ENCODE measurements around the gene TNNC2. TPM values are rescaled to one million over a fixed set of nuclear protein-coding genes. Genes with fewer than 3 reads are reported as not detected.

The TNNC2 gene
- total RNA-seq, 2 experiments from 2014 or later, result 1.2 to 1.5 TPM

DNA sequence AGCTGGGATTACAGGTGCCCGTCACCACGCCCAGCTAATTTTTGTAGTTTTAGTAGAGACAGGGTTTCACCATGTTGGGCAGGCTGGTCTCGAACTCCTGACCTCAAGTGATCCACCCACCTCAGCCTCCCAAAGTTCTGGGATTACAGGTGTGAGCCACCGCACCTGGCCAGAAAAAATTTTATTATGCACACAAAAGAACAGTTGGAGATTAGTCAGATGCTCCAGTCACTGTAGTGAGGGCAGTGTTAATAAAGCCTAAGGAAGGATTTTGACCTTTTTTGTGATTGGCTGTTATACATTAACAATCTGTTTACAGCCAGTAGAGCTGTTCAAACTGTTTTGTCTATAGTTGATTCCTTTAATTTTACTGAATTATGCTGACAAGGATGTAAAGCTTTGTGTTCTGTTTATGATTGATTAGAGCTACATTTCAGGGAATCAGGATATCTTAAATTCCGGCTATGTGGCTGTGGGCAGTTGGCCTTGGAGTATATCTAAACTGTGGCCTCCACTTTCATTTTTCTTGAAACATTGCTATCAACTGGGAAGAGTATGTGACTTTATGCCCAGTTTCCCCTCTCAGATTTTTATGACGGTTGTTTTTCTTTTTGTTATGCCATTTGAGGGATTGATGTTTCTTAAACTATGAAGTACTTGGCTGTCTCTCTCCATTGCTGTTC, 40.2 kb upstream of the TNNC2 start:
- Histone ChIP-seq H3K27me3 (ENCODE audit: control insufficient read depth in 1 of 2, insufficient read depth in 2 of 2, low read length in 2 of 2) (no peaks in the 10 kb centered on the region), H3K4me3 (ENCODE audit: low read length) (no peak overlapping the region), H3K36me3 (ENCODE audit: insufficient read depth, low read length) (peaks cover 2% of the 10 kb centered on the region), H3K9me3 (ENCODE audit: control insufficient read depth in 1 of 2, insufficient read depth in 1 of 2, low read length in 2 of 2) (no peaks in the 10 kb centered on the region), H3K4me1 (ENCODE audit: insufficient read depth, low read length) (no peaks in the 10 kb centered on the region), H3K27ac (ENCODE audit: low read depth in 1 of 2, low read length in 2 of 2) (no peak overlapping the region)
- DNase-seq, result no peak
- no peak for TF ChIP-seq CTCF (IDR thresholded peaks at IDR 0.05)
- Mint-ChIP-seq H3K4me1 (ENCODE audit: low read depth) (no peaks in the 10 kb centered on the region), H3K27me3 (no peaks in the 10 kb centered on the region), H3K36me3 (ENCODE audit: low read depth) (no peaks in the 10 kb centered on the region), H3K27ac (no peak overlapping the region), H3K9me3 (no peaks in the 10 kb centered on the region), H3K4me3 (no peak overlapping the region)
- no peak for ATAC-seq (ENCODE audit: poor library complexity)
- intact Hi-C loops (cut with DNase I, micrococcal nuclease), result no loop called here
- CTCF ChIA-PET, result no interaction called here
- POLR2A ChIA-PET, result no interaction called here

- POLR2A ChIA-PET, result no interaction called here
These were observed 39.3 kb upstream of the TNNC2 start for GRCh38 chr20:45866454-45866853.

DNA sequence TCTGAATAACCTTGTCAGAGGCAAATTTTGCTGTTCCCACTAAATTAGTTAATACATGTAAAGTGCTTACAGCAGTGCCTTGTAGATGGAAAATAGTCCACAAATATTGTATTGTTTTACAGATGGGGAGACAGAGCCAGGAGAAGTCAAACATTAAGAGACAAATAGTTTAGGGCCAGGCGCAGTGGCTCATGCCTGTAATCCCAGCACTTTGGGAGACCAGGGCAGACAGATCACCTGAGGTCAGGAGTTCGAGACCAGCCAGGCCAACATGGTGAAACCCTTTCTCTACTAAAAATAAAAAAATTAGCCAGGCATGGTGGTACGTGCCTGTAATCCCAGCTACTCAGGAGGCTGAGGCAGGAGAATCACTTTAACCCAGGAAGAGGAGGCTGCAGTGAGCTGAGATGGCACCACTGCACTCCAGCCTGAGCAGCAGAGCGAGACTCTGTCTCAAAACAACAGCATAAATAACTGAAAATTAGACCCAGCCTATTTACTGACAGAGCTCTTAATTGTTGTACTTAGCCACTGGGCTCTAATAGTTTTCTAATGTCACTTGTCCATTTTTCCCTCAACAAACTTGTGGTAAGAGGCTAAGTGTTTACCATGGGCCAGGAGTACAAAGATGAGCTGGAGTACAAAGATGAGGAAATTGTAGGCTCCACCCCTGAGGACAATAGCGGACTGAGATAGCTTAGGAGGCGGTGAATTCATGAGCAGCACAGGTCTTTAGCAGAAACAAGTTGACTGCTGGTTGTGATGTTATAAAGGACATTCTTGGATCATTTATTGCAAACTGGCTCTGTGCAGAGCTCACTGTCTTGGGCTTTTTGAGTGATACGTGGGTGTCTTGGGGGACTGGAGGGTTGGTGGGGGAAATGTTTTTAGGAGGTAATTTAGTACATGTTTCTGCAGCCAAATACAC, 36.7 kb upstream of the TNNC2 start:
- no peak overlapping the region for H3K4me3 ChIP-seq (ENCODE audit: low read length)
- peaks cover 6% of the 10 kb centered on the region for H3K4me1 Mint-ChIP-seq (ENCODE audit: low read depth)
- no peak for TF ChIP-seq CTCF (IDR thresholded peaks at IDR 0.05)
- no peak for DNase-seq
- no peak overlapping the region for H3K4me3 Mint-ChIP-seq
- no peaks in the 10 kb centered on the region for H3K27me3 ChIP-seq (ENCODE audit: control insufficient read depth in 1 of 2, insufficient read depth in 2 of 2, low read length in 2 of 2)
- no peak overlapping the region for H3K27ac Mint-ChIP-seq
- no peaks in the 10 kb centered on the region for H3K4me1 ChIP-seq (ENCODE audit: insufficient read depth, low read length)
- no peak overlapping the region for H3K27ac ChIP-seq (ENCODE audit: low read depth in 1 of 2, low read length in 2 of 2)
- no peak for ATAC-seq (ENCODE audit: poor library complexity)
- H3K27me3 Mint-ChIP-seq, result no peaks in the 10 kb centered on the region
- intact Hi-C loops (cut with DNase I, micrococcal nuclease), result no loop called here
- no peaks in the 10 kb centered on the region for H3K36me3 Mint-ChIP-seq (ENCODE audit: low read depth)
- CTCF ChIA-PET, result no interaction called here
- POLR2A ChIA-PET, result no interaction called here
- H3K9me3 Mint-ChIP-seq, result no peaks in the 10 kb centered on the region
- peaks cover 2% of the 10 kb centered on the region for H3K36me3 ChIP-seq (ENCODE audit: insufficient read depth, low read length)
- no peaks in the 10 kb centered on the region for H3K9me3 ChIP-seq (ENCODE audit: control insufficient read depth in 1 of 2, insufficient read depth in 1 of 2, low read length in 2 of 2)

More at GRCh38 chr20:45866454-45866853, 39.3 kb upstream of the TNNC2 start:
- no peaks in the 10 kb centered on the region for H3K9me3 ChIP-seq (ENCODE audit: control insufficient read depth in 1 of 2, insufficient read depth in 1 of 2, low read length in 2 of 2)
- Mint-ChIP-seq H3K27me3 (no peaks in the 10 kb centered on the region), H3K4me3 (no peak overlapping the region), H3K4me1 (ENCODE audit: low read depth) (no peaks in the 10 kb centered on the region), H3K9me3 (no peaks in the 10 kb centered on the region), H3K27ac (no peak overlapping the region), H3K36me3 (ENCODE audit: low read depth) (no peaks in the 10 kb centered on the region)
- no peak for ATAC-seq (ENCODE audit: poor library complexity)
- DNase-seq, result no peak
- H3K27me3 ChIP-seq (ENCODE audit: control insufficient read depth in 1 of 2, insufficient read depth in 2 of 2, low read length in 2 of 2), result no peaks in the 10 kb centered on the region
- CTCF ChIA-PET, result no interaction called here
- H3K4me1 ChIP-seq (ENCODE audit: insufficient read depth, low read length), result no peaks in the 10 kb centered on the region
- H3K27ac ChIP-seq (ENCODE audit: low read depth in 1 of 2, low read length in 2 of 2), result no peak overlapping the region
- H3K36me3 ChIP-seq (ENCODE audit: insufficient read depth, low read length), result peaks cover 2% of the 10 kb centered on the region
- intact Hi-C loops (cut with DNase I, micrococcal nuclease), result no loop called here
- H3K4me3 ChIP-seq (ENCODE audit: low read length), result no peak overlapping the region
- TF ChIP-seq CTCF (IDR thresholded peaks at IDR 0.05), result no peak

Measured in CD4-positive, alpha-beta T cell (primary cell).